Central memory CD4-positive, alpha-beta T cell (primary cell): ENCODE data around the gene IFT22.
"Not testable (repeated sequence)": the region's sequence is repeated elsewhere in the genome, so short reads cannot be mapped to it uniquely, and the experiment has no call there.

Experiments used
- DNase-seq: peaks from one replicate; pipeline ENCODE4 v3.0.0; 2022

IFT22 gene

DNA sequence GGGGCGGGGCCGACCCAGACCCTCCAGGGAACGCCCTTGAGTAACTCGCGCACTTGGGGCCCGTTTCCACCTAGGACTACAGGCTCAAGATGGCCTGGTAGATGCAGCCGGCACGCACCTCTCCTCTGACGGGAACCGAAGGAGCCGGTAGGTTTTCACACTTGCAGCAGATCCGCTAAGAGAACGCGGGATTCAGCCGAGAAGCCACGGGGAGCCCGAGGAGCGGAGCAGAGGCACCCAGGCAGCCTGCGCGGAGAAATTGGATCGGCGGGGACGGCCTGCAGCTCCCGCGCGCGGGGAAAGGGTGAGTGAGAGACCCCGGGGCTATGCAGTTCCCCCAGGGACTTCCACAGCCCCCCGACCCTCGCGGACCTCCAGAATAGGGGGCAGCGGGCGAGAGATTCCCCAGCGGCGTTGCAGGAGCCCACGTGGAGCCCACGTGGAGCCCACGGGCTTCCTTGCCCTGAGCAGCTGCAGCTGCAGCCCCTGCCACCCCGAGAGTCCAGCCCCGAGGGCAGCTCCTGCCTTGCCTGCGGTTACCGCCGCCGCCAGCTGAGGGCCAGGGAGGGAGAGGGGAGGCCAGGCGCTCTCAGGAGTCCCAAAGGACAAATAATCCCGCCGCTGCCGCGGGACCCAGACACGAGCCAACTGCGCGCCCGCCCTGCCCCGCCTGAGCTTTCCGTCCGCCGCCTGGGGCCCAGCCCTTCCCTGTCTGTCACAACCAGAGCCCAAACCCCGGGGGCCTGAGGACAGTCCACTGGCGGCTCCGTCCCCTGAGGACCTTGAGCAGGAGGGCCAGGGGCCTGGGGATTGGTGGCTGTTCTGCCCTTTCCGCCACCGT, 13.1 kb downstream of the IFT22 start:
- no peak for DNase-seq

DNA sequence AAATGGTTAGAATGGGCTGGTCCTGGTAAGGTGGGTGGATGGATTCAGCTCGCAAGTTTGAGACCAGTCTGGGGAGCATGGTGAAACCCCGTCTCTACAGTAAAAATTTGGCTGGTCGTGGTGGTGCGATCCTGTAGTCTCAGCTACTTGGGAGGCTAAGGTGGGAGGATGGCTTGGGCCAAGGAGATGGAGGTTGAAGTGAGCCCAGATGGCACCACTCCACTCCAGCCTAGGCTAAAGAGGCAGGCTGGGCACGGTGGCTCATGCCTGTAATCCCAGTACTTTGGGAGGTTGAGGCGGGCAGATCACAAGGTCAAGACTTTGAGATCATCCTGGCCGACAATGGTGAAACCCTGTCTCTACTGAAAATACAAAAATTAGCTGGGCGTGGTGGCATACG, 15.3 kb downstream of the IFT22 start:
- no peak for DNase-seq

DNA sequence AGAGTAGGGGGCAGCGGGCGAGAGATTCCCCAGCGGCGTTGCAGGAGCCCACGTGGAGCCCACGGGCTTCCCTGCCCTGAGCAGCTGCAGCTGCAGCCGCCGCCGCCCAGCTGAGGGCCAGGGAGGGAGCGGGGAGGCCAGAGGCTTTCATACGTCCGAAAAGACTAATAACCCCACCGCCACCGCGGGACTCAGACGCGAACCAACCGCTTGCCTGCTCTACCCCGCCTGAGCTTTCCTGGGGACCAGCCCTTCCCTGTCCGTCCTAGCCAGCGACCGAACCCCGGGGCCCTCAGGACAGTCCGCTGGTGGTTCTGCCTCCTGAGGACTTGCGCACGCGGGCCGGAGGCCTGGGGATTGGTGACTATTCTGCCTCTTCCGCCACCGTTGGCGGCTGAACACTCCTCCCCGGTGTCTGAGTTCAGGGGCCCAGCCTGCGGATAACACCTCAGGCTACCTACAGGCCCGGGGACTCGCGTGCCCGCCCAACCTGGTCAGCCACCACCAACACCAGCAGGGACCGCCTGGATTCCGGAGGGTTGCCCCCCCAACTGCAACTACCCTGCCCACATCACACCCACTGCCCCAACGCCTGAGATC, 18.4 kb downstream of the IFT22 start:
- no peak for DNase-seq

DNA sequence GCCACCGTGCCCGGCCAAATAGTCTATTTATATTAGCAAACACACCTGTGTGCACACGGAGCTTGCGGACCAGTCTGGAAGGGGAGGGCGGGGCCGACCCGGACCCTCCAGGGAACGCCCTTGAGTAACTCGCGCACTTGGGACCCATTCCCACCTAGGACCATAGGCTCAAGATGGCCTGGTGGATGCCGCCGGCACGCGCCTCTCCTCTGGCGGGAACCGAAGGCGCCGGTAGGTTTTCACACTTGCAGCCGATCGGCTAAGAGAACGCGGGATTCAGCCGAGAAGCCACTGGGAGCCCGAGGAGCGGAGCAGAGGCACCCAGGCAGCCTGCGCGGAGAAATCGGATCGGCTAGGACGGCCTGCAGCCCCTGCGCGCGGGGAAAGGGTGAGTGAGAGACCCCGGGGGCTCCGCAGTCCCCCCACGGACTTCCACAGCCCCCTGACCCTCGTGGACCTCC, 18.9 kb downstream of the IFT22 start:
- no peak for DNase-seq

DNA sequence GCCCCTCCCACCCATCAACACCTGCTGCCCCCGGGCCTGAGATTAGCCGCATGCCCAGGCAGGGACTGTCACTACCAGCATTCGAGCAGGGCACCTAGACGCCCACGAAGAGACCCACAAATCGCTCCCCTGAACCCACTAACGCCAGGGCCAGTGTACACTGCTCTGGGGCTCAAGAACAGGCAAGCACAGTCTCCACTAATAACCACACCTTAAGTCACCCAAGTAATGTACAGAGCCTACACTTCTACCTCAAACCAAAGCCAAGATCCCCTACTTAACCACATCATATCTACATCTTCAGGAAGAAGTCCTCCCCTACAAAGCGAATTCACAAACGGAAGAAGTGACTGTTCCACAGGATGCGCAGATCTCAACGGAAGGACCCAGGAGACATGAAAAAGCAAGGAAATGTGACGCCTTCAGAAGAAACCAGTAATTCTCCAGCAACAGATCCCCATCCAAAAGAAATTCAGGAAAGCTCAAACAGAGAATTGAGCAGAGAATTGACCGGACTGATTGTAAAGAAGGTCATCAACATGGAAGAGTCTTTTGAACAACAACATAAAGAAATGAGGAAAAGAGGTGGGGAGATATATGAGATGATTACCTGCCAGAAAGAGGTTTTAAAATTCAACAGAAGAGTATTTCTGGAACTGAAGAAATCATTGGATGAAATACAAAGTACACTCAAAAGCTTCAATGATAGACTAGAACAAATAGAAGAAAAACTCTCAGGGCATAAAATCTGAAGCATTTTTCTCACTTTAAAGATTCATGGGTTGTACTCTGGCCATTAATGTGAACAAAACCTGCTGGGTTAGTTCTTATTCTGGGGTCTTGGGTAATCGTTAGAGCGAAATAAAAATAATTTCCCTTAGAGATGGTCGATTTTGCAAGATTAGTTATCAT, 20.9 kb downstream of the IFT22 start:
- no peak for DNase-seq

DNA sequence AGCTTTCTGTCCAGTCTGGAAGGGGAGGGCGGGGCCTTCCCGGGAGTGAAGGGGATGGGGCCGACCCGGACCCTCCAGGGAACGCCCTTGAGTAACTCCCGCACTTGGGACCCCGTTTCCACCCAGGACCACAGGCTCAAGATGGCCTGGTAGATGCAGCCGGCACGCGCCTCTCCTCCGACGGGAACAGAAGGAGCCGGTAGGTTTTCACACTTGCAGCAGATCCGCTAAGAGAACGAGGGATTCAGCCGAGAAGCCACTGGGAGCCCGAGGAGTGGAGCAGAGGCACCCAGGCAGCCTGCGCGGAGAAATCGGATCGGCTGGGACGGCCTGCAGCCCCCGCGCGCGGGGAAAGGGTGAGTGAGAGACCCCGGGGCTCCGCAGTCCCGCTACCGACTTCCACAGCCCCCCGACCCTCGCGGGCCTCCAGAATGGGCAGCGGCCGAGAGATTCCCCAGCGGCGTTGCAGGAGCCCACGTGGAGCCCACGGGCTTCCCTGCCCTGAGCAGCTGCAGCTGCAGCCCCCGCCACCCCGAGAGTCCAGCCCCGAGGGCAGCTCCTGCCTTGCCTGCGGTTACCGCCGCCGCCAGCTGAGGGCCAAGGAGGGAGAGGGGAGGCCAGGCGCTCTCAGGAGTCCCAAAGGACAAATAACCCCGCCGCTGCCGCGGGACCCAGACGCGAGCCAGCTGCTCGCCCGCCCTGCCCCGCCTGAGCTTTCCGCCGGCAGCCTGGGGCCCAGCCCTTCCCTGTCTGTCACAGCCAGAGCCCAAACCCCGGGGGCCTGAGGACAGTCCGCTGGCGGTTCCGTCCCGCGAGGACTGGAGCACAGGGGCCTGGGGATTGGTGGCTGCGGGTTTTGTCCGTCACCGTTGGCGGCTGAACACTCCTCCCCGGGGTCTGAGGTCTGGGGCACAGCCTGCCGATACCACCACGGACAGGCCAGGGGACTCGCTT, 21.8 kb downstream of the IFT22 start:
- no peak for DNase-seq

DNA sequence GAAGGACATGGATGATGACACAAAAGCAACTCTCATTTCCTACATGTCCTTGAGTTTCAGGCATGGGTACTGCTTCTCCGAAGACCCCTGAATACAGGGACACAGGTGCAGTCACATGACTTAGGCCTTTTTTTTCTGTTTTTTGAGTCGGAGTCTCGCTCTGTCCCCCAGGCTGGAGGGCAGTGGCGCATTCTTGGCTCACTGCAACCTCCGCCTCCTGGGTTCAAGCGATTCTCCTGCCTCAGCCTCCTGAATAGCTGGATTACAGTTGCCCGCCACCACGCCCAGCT, 26.8 kb downstream of the IFT22 start:
- DNase-seq, result no peak

DNA sequence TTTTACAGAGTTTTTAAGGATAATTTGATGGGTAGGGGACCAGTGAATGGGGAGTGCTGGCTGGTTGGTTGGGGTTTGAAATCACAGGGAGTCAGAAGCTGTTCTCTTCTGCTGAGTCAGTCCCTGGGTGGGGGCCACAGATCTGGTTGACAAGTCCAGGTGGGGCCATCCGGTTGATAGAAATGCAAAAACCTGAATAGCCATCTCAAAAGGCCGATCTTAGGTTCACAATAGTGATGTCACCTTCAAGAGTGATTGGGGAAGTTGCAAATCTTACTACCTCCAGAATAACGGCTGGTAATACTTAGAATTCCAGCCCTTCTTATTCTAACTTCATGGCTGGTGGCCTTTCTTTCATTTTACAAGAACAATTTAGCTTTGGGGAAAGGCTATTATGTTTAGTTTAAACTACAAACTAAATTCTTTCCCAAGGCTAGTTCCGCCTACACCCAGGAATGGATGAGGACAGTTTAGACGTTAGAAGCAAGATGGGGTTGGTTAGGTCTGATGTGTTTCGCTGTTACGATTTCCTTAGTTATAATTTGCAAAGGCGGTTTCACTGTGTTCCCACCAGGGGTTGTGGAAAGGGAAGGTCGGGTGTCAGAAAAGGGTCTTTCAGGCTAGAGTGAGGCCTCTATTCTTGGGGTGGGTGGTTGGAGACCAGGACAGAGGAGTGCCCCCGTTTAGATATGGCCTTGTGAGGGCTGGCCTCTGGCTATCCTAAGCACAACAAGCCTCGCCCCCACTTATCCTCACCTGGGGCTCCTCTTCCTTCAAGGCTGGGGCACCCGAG, 27.4 kb downstream of the IFT22 start:
- no peak for DNase-seq

DNA sequence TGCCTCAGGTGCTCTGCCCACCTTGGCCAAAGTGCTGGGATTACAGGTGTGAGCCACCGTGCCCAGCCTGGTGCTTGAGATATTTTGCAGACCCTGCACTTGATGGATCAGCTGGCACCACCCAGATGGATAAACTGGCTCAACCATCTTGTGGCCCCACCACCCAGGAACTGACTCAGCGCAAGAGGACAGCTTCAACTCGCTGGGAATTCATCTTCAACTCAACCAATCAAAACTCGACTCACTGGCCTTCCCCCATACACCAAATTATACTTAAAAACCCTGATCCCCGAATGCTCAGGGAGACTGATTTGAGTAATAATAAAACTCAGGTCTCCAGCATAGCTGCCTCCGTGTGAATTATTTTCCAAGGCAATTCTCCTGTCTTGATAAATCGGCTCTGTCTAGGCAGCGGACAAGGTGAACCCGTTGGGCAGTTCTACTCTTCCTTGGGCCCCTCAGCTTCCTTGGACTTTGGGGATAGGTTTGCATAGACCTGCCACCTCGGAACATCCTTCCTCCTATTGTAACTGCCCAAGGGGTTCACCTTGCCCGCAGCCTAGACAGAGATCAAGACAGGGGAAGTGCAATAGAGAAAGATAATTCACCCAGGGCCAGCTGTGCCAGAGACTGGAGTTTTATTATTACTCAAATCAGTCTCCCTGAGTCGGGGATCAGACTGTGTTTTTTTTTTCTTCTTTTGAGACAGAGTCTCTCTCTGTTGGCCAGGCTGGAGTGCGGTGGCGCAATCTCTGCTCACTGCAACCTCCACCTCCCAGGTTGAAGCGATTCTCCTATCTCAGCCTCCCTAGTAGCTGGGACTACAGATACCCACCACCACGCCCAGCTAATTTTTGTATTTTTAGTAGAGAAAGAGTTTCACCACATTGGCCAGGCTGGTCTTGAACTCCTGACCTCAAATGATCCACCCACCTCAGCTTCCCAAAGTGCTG, 28.3 kb downstream of the IFT22 start:
- DNase-seq, result not testable (repeated sequence)

DNA sequence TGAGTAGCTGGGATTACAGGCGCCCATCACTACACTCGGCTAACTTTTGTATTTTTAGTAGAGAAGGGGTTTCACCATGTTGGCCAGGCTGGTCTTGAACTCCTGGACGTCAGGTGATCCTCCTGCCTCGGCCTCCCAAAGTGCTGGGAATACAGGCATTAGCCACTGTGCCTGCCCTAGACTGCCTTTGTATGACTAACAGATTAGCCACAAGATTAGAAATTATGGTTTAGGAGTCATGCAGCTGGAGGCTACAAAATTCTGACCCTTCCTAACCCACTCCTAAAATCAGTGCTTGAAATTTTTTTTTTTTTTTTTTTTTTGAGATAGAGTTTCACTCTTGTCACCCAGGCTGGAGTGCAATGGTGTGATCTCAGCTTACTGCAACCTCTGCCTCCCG, 29.0 kb downstream of the IFT22 start:
- not testable (repeated sequence) for DNase-seq

DNA sequence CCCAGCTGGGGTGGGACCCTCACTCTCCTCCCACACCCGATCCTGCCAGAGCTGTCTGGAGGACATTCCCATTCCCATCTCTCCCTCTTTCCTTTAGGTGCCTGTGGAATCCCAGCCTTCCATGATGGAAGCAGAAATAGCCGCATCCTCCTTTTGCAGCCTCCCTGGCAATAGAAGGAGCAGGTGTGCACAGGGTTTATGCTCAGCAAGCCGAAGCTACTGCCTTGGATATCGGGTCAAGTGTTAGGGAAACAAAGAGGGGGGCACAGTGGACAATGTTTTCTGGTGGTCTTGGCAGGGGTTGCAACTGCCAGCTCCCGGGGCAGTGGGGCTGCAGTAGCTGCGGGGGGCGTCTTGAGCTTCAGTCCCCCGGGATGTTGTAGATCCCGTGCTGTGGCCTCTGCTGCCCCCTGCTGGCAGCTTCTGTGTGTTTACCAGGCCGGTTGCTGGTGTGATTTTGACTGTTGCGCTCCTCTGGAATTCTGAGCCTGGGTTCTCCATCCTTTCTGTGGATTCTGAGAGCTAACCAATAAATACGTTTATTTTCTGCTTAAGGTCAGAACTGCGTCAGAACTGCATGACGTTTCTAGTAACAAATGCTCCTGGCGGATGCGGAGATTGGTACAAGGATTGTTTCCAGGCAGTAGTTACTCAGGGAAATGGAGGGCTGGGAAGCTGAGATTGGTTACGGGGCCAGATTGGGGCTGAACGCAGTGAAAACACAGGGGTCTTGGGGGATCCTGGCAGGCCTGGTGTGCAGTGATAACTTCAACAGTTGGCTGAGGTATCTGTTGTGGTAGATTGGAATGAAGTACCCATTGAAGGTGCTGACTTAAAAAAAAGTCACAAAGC, 31.2 kb downstream of the IFT22 start:
- peak; percentile 43 for DNase-seq

DNA sequence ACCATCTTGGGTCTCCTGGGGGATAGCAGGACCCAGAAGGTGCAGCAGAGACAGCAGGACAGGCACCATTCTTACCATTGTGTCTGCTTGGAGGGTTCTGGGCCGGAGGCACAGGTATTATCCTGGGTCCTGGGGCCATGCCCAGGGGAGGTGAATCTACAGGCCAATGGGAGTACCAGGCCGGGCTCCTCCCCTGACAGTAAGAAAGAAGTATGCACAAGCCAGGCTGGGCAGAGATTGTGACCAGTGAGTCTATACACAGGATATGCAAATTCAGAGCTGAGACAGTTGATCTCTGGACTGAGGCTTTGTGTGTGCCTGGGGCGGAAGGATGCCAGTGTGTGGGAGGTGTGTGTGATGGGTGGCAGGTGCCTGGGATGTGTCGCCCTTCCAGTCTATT, 31.9 kb downstream of the IFT22 start:
- DNase-seq, result not testable (repeated sequence)

DNA sequence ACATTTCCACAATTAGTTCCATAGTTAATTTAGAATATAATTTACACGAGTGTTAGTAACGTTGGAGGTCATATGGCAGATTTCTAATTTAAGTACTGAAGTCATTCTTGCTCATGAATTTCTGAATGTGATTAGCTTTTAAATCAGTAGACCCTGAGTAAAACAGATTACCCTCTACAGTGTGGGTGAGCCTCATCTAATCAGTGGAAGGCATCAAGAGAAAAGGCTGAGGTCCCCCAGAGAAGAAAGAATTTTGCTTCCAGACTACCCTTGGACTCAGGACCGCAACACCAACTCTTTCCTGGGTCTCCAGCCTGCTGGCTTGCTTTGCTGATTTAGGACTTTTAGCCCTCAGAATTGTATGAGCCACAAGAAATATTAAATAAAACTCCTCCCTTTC, 33.2 kb downstream of the IFT22 start:
- DNase-seq, result no peak

DNA sequence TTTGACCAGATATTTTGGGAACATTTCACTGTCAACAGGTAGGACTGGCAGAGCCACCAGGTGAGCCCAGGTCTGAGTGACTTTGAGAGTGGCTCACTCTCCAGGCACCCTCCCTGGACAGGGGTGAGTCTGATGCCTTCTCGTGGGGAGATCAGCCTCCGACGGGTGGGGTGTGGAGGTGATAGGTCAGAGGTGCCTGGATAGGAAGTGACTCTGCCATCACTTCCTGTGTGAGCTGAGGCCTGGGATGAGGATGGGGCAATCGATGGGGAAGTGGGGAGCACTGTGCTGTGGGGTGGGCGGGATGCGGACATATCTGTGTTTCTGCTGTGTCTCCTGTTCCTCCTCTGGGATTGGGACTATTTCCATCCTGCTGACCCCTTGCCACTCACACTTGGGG, 34.6 kb downstream of the IFT22 start:
- DNase-seq, result no peak

DNA sequence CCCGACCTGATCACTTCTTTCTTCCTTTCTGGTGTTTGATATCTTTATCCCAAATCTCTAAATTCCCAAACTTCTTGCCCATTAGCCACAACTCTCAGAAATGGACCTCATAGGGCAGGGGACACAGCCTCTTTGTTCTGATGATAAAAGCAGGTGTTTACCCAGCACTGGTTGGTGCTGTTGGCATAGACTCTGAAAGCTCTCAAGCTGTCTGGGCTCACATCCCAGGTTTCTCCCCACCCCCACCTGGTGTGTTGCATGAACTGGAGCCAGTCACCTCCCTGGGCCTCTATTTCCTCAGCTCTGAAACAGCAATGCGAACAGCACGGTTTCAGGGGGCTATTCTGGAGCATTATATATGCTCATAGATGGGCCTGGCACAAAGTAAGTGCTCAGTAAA, 35.7 kb downstream of the IFT22 start:
- not testable (repeated sequence) for DNase-seq

DNA sequence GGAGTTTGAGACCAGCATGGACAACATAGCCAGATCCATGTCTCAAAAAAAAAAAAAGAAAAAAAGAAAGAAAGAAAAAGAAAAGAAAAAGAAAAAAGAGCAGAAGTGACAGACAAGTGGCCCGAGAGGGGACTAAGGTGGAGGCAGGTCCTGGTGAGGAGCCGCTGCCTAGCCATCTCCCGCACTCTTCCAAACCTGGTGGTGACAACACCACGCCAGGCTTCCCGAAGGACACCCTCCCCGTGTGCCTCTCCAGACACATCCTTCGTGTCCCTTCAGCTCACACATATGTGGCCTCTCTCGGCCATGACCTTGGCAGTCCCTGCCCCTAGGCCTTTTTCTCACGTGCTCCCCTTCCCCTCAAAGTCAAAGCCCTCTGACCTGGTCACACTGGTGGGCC, 36.4 kb downstream of the IFT22 start:
- no peak for DNase-seq

DNA sequence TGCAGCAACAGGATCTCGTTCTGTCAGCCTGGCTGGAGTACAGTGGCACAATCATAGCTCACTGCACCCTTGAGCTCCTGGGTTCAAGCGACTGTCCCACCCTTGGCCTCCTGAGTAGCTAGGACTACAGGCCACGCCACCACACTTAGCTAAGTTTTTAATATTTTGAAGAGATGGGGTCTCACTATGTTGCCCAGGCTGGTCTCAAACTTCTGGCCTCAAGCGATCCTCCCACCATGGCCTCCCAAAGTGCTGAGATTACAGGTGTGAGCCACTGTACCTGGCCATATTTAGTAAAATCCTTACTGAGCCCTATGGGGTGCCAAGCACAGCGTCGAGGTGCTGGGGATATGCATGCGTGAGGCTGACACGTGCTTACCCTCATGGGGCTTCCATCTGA, 40.7 kb downstream of the IFT22 start:
- not testable (repeated sequence) for DNase-seq

DNA sequence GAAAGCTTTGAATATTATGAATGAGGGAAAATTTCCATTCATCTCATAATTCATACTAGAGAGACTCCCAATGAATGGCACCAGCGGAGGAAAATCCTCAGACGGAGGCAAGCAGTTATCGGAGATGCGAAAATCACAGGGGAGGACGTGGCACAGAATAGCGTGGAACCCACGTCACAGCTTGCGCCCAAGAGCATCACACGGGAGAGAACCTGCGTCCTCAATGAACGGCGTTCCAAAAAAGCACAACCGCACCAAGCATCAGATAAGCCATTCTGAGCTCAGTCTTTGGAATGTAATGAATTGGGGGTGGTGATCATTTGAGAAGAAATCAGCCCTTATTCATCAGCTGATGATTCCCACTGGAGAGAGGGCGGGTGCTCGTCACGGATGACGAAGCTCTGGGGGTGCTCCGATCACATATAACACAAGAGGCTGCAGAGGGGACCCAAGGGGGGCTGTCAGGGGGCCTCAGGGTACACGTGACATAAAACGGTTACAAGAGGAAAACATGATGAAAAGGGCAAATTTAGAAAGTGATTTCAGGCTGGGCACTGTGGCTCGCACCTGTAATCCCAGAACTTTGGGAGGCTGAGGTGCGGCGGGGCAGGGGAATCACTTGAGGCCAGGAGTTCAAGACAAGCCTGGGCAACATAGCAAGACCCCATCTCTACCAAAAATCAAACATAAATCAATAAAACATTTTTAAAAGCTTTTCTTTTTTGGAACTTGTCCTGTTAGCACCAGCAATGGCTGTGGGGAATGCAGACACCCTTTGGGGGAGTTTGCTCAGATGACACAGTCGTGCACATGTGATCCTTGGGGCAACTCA, 42.9 kb downstream of the IFT22 start:
- no peak for DNase-seq
